ENCODE data around the gene MED16.

Gene MED16

GRCh38 chr19:892894-893689 lies at the start of gene MED16, which contains the start of gene RNU6-9:
MED16 (minus strand) TSS chr19:893187; CDS start chr19:891131, 2,056 bp downstream.
RNU6-9 (plus strand) TSS chr19:893484.
- DNase-seq (ENCODE audit: low read depth), result peak; percentile 88
- peak within 1 kb of the TSS; percentile 62 for H3K4me3 ChIP-seq (ENCODE audit: low read depth, low read length)
- TF ChIP-seq, protein P1, sequence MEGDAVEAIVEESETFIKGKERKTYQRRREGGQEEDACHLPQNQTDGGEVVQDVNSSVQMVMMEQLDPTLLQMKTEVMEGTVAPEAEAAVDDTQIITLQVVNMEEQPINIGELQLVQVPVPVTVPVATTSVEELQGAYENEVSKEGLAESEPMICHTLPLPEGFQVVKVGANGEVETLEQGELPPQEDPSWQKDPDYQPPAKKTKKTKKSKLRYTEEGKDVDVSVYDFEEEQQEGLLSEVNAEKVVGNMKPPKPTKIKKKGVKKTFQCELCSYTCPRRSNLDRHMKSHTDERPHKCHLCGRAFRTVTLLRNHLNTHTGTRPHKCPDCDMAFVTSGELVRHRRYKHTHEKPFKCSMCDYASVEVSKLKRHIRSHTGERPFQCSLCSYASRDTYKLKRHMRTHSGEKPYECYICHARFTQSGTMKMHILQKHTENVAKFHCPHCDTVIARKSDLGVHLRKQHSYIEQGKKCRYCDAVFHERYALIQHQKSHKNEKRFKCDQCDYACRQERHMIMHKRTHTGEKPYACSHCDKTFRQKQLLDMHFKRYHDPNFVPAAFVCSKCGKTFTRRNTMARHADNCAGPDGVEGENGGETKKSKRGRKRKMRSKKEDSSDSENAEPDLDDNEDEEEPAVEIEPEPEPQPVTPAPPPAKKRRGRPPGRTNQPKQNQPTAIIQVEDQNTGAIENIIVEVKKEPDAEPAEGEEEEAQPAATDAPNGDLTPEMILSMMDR (IDR thresholded peaks at IDR 0.05; ENCODE audit: low read depth, low read length), result no peak
- TF ChIP-seq MYC (IDR thresholded peaks at IDR 0.05; ENCODE audit: low read depth, low read length), result no peak
- TF ChIP-seq MAX (IDR thresholded peaks at IDR 0.05; ENCODE audit: low read depth, low read length), result no peak
- TF ChIP-seq POLR2A (IDR thresholded peaks at IDR 0.05; ENCODE audit: extremely low read depth, insufficient read length), result peak; percentile 40

DNA sequence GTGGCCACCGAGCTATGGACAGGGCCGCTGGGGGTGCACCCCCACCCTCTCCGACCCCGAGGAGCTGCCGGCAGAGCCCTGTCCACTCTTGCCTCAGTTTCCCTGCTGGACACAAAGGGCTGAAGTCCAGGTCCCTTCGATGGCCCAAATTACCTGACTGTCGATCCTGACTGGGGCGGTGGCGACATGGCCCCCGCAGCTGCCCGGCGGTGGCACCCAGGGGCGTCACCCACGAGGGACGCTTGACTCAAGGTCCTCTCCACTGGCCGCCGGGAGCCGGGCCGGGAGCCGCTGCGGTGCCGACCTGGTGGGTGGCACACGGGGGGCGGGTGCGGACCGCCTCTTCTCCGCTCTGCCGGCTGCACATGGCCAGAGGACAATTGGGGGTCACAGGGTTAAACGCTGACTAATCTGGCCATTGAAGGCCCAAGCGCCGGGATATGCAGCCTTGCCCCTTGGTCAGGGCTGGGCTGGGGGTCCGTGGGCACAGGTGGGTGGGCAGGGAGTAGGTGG lies 49.2 kb upstream of the MED16 start:
- no peak for TF ChIP-seq MAX (IDR thresholded peaks at IDR 0.05; ENCODE audit: low read depth, low read length)
- no peak overlapping the region for H3K4me3 ChIP-seq (ENCODE audit: low read depth, low read length)
- no peak for DNase-seq (ENCODE audit: low read depth)

DNA sequence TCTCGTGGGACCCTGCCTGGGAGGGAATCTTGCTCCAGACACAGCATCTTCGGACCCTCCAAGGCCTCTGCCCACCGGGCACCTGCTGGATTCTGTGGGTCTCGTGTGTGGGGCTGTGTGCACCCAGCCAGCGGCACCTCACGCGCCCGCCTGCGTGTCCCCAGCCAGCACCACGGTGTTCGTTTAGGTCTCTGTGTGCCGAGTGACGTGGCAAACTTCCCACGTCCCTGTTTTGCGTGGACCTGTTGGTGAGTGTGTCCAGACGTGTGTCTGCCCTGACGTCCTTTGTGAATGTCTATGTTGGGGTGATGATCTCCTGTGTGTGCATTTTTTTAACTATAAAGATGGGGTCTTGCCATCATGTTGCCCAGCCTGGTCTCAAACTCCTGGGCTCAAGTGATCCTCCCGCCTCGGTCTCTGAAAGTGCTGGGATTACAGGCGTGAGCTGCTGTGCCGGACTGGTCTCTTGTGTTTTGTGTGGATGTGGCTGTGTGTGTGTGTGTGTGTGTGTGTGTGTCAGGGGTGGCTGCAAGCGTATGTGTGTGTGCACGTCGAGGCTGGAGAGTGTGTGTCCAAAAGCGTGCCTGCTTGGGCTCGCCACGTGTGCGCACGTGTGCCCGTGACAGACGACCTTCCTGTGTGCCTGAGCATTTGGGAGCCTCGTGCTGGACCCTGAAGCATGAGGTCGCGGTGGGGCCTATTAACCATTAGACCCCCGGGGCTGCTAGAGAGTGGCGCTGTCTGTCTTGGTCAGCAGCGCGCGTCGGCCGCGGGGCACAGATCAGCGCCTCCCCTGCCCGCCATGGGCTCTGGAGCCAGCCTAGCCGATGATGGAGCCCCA lies 48.5 kb upstream of the MED16 start:
- DNase-seq (ENCODE audit: low read depth), result no peak
- H3K4me3 ChIP-seq (ENCODE audit: low read depth, low read length), result no peak overlapping the region
- no peak for TF ChIP-seq POLR2A (IDR thresholded peaks at IDR 0.05; ENCODE audit: extremely low read depth, insufficient read length)
- TF ChIP-seq, protein P1 (IDR thresholded peaks at IDR 0.05; ENCODE audit: low read depth, low read length), result no peak
- TF ChIP-seq MAX (IDR thresholded peaks at IDR 0.05; ENCODE audit: low read depth, low read length), result no peak
- TF ChIP-seq MYC (IDR thresholded peaks at IDR 0.05; ENCODE audit: low read depth, low read length), result no peak

GRCh38 chr19:940591-941291 lies 47.8 kb upstream of the MED16 start:
- H3K4me3 ChIP-seq (ENCODE audit: low read depth, low read length), result no peak overlapping the region
- DNase-seq (ENCODE audit: low read depth), result no peak
- no peak for TF ChIP-seq POLR2A (IDR thresholded peaks at IDR 0.05; ENCODE audit: extremely low read depth, insufficient read length)
- no peak for TF ChIP-seq MAX (IDR thresholded peaks at IDR 0.05; ENCODE audit: low read depth, low read length)
- TF ChIP-seq, protein P1 (IDR thresholded peaks at IDR 0.05; ENCODE audit: low read depth, low read length), result no peak
- no peak for TF ChIP-seq MYC (IDR thresholded peaks at IDR 0.05; ENCODE audit: low read depth, low read length)

DNA sequence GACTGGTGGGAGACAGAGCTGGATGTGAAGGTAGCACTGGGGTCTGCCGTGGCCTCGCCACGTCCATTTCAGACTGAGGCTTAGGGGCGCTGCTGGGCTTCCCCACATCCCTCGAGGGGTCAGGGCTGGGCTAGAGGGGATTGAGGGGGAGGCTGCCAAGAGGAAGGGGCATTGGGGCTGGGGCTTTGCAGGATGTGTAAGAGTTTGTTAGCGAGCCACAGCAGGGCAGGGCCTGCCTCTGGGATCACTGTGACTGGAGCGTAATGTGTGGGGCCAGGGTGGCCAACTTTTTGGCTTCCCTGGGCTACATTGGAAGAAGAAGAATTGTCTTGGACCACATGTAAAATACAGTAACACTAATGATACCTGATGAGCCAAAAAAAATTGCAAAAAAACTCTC lies 46.9 kb upstream of the MED16 start:
- TF ChIP-seq, protein P1 (IDR thresholded peaks at IDR 0.05; ENCODE audit: low read depth, low read length), result no peak
- TF ChIP-seq MAX (IDR thresholded peaks at IDR 0.05; ENCODE audit: low read depth, low read length) (no peak), MYC (IDR thresholded peaks at IDR 0.05; ENCODE audit: low read depth, low read length) (no peak), POLR2A (IDR thresholded peaks at IDR 0.05; ENCODE audit: extremely low read depth, insufficient read length) (no peak)
- no peak overlapping the region for H3K4me3 ChIP-seq (ENCODE audit: low read depth, low read length)
- no peak for DNase-seq (ENCODE audit: low read depth)

All from NB4 (cell line).